GM21786 (cell line): Measurements from ENCODE around the gene RDH5.

ENCODE experiments used
- ATAC-seq: cut with Tn5 transposase; IDR thresholded peaks from one replicate; pipeline ENCODE4 v1.9.1; 2021; ENCODE audit not compliant: unreplicated experiment

The RDH5 gene

DNA sequence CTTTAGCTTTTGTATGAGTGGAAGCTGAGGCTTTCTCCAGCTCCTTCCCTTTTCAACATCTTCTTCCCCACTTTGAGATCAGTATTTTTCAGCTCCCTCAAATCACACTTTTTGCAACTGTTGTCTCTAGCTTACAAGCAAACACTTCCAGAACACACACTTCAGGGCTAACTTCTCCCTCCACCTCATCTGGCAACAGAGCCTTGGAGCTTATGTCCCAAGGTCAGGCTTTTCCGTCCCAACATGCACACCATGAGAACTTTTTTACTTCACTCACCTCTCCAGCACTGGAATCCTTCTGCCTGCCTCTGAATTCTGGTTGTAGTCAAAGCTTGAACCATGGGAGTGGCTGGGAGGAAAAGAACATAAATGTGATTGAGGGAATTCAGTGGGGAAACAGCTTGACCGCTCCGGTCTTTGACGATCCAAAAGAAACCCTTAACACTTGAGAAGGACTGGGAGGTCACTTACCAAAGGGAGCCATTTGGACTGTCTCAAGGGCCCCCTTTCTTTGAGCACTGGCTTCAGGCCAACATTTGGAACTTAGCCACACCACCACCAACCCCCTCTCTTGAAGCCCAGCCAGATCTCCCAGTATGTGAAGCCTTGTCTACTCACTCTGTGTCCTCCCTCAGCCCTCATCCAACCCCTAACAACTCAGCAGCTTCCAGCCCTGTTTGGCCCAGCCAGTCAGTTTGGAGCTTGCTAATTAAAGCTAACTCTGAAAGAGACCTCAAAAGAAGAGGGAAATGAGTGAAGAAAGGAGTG, 8.2 kb upstream of the RDH5 start:
- no peak for ATAC-seq

DNA sequence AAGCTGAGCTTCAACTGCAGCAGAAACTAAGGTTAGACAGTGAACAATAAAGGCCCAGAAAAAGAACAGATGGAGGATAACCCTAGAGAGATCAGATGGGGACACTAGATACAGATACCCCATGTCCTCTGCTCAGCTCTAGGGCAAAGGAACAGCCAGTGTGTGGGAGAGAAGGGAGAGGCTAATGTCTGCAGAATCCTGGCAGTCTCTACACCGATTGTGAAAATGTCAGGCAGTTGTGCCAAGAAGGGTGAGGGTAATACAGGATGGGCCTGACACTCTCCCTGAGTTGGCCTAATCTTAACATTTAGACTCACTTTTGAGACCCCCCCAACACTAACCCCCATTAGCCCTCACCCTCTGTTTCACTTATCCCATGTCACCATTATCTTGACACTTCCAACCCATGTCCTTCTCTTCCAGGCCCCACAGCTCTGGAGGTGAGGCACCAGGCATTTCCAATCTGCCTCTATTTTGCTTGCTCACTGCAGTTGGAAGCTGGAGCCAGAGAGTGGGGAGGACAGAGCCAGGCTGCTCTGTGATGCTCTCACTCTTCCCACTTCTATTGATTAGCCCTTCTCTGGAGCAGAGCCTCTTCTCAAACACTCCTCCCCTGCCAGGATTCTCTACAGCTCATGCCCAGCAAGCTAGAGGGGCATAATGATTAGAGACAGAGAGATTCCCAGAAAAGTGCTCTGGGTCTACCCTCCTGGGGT, 7.3 kb upstream of the RDH5 start:
- ATAC-seq, result no peak

DNA sequence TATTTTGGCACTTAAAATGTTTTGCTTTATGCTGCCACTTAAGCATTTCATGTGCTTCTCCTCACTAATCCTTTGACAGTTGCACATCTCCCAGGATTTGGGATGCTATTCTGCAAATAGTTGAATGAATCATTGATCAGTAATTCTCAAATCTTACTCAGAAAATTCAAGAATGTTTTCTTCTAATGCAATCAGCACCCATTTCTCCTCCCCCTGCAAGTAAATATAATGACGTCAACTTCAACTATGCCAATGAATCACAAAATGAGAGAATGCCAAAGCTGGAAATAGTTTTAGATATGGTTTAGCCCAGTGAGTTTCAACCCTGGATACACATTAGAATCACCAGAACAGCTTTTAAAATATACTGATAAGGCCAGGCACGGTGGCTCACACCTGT, 6.5 kb upstream of the RDH5 start:
- no peak for ATAC-seq

DNA sequence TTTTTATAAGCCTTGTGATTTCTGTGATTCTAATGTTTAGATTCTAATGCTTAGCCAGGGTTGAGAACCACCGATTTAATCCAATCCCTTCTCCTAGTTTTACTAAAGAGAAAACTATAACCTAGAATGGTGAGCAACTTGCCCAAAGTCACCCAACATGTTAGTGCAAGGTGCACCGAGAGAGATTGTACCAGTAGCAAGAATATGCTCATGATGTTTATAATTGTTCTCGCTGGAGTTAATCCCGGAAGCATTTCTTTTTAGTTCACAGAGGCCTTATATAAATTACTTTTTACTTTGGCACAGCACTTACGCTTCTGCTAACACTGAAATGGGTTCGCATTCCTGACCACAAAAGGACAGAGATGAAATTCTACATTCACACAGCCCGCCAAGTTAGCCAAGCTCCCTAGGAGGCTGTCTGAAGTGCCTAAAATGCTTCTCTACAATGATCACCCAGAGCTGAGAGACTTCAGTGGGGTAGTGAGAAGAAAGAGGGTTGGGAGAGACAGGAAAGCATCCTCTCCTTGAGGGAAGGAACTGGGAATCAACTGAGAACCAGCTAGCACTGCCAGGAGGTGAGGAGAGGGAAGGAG, 4.9 kb upstream of the RDH5 start:
- no peak for ATAC-seq

DNA sequence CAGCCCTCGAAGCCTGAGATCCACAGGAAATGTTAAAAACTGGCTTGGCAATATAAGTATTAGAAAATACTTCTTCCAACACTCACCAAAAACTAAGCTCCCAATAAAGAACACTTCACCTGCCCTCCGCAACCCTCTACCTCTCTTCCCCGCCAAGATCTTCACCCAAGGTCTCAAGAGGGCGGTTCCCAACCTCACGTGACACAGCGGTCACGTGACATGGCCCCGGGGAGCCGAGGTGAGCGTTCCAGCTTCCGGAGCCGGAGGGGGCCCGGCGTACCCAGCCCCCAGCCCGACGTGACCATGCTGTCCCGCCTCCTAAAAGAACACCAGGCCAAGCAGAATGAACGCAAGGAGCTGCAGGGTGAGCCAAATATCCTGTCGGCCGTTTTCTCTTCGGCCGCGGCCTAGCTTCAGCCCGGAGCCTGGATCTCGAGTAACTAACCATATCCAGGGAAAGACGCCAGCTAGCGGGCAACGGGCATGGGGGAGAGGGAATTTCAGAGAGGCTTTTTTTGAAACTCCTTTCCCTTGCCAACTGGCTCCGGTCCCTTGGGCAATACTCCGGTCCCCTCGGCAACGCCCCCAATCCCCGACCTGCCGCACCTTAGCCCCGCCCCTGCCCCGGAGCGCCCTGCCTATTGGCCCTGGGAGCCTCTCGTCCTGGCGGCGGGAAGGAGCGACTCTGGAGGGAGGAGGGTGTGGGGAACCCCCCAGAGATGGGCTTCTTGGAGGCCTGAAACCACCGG, 4.2 kb upstream of the RDH5 start, which contains the start of gene BLOC1S1:
BLOC1S1 (plus strand) TSS at position 214 of the 749 bp plus-strand sequence; CDS start at position 220, 6 bp downstream.
- peak; percentile 81 for ATAC-seq

DNA sequence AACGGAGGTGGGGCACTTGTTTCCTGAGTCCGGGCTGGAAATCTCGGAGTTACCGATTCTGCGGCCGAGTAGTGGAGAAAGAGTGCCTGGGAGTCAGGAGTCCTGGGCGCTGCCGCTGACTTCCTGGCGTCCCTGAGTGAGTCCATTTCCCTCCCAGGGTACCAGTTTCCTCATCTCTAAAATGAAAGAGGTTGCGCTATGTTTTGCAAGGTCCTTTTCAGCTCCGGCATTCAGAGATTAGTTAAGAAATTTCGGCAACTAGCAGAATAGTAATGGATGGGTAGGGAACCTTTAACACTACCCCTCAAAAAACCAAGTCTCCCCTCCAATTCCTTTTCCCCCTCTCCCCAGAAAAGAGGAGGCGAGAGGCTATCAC, 3.6 kb upstream of the RDH5 start:
- no peak for ATAC-seq

DNA sequence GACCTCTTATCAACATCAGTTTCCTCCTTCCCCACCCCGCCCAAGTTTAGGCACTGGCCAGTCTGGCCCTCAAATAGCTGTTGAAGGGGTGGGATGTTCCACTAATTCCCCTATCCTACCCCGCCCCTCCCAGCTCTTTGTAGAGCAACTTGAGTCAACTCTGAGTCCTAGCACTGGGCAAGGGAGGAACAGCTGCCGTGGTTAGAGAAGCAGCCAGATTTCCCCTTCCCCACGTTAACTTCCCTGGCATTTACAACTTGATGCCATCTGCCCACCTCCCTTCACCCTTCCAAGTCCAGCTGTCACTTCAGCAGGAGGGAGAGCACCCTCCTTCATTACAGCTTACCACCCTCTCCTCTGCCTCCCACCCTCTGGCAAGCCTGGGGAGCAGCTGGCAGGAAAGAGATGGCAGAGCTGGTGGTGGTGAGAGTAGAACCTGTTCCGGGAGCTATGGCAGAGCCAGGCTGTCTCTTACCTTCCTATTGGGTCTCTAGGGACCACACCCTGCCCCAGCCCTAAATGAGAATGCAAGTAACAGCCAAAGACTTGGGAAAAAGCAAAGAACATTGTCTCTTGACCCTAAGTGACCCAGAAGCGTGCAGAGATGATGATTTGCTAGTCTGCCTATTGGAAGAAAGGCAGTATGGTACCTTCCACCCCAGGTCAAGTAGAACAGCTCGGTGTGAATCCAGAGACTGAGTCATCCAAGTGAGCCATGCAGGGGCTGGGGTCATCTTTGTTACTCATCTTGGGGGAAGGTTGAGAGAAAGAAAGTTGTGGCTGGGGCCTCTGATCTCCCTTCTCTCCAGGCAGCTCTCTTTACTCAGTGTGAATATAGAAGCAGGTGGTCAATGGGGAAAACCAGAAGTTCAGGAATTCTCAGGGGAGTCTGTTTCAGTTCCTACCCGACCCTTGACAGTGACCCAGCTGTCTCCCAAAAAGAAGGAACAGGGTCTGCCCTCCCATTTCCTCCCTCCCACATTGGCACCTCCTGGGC, 2.9 kb upstream of the RDH5 start:
- ATAC-seq, result peak; percentile 29

DNA sequence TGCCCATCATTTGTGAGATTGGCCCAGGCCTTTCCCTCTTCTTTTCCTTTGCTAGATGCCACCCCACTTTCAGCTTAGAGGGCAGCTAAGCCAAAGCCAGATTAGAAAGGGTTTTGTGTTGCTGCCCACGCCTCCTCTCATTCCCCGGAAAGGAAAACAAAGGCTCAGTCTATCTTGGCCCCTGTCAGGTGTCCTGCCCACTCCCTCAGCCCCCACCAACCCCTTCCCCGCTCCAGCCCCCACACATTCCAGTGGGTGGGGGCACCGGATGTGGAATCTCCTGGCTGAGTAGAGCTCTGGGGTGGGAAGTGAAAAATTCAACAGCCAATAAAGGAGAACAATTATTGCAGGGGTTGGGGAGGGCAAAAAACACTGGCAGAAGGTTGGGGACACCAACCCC, 2.2 kb upstream of the RDH5 start:
- no peak for ATAC-seq

DNA sequence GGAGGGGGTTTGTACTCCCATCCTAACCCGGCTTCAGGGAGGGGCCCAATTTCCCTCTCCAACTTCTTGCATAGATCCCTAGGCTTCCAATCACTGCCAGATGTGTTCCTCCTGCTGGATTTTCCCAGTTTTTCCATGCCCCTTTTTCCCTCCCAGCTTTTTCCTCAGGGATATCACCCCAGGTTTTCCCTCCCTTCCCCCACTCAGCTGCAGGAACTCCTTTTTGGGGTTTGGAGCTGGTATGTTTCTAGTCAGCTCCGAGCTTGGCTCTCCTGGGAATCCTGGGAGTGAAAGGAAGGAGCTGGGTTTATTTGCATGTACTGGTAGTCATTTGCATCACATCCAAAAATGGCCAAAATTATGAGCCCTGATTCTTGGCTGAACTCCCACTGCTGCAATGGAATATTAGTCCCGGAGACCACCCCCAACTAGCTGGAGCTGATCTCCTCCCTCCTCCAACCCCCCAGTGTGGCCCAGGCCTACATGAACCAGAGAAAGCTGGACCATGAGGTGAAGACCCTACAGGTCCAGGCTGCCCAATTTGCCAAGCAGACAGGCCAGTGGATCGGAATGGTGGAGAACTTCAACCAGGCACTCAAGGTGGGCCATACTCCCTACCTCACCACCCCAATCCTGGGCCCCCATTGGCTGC, 1.4 kb upstream of the RDH5 start:
- no peak for ATAC-seq

DNA sequence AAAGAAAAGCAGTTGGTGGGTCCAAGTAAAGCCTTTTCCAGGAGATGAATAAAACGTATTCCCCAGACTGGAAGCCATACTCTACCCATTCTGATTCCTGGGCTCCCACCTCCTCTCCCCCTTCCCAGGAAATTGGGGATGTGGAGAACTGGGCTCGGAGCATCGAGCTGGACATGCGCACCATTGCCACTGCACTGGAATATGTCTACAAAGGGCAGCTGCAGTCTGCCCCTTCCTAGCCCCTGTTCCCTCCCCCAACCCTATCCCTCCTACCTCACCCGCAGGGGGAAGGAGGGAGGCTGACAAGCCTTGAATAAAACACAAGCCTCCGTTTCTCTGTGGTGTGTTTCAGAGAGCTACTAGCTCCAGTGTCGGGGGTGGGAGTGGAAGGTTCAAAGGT, 822 bp upstream of the RDH5 start:
- no peak for ATAC-seq

DNA sequence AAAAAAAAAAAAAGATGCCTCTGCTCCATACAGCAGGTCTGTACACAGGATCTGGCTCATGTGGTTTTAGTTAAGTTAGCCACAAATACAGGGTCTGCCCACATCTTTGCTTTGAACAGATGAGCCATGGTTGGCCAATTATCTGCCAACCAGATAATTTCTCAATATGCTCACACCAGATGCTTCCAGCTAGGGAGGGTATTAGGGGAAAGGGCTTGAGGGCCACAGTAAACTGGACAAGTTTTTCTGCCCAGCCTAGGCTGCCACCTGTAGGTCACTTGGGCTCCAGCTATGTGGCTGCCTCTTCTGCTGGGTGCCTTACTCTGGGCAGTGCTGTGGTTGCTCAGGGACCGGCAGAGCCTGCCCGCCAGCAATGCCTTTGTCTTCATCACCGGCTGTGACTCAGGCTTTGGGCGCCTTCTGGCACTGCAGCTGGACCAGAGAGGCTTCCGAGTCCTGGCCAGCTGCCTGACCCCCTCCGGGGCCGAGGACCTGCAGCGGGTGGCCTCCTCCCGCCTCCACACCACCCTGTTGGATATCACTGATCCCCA, 776 bp downstream of the RDH5 start:
- ATAC-seq, result no peak

DNA sequence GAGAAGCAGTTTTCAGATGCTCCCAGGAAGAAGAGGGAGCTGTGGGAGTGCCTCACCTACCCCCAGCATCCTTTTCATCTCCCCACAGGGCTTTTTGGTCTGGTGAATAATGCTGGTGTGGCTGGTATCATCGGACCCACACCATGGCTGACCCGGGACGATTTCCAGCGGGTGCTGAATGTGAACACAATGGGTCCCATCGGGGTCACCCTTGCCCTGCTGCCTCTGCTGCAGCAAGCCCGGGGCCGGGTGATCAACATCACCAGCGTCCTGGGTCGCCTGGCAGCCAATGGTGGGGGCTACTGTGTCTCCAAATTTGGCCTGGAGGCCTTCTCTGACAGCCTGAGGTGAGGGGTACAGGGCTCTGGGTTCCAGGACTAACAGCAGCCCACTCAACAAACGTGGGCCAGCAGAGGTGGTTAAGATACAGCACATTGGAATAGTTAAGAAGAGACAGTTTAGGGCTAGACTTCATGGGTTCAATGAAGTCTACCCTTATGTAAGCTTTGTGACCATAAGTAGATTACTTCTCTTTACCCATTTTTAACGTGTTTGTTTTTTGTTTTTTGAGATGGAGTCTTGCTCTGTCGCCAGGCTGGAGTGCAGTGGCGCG, 1.5 kb downstream of the RDH5 start:
- ATAC-seq, result no peak

DNA sequence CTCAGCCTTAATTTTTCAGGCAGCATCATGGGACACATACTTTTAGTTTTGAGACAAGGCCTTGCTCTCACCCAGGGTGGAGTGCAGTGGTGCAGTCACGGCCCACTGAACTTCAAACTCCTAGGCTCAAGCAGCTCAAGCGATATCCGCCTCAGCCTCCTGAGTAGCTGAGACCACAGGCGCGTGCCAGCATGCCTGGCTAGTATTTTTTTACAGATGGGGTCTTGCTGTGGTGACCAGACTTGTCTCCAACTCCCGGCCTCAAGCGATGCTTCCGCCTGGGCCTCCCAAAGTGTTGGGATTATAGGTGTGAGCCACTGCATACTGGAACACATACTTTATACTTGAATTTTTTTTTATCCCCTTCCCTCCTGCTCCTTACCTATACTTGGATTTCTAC, 2.8 kb downstream of the RDH5 start:
- no peak for ATAC-seq

DNA sequence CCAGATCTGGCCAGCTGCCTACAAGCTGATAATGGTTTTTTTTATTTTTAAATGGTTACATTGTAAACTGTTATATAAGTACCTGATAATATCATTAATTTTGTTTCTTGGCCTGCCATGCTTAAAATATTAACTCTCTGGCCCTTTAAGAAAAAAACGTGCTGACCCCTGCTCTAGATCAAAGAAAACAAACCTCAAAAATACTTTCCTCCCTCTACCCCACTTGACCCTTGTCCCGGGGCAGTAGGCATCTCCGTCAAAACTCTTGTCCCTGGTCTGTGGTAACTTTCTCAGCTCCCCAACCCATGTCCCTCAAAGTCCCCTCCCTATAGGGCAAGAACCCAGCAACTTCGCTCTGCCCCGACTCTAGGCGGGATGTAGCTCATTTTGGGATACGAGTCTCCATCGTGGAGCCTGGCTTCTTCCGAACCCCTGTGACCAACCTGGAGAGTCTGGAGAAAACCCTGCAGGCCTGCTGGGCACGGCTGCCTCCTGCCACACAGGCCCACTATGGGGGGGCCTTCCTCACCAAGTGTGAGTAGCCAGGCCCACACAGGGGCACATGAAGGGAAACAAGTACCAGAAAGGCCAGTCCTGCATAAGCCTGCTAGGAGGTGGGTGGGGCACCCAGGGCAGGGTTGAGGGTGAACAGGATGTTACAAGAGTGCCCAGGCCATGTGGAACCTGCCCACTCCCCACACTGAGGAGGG, 3.5 kb downstream of the RDH5 start:
- ATAC-seq, result no peak

DNA sequence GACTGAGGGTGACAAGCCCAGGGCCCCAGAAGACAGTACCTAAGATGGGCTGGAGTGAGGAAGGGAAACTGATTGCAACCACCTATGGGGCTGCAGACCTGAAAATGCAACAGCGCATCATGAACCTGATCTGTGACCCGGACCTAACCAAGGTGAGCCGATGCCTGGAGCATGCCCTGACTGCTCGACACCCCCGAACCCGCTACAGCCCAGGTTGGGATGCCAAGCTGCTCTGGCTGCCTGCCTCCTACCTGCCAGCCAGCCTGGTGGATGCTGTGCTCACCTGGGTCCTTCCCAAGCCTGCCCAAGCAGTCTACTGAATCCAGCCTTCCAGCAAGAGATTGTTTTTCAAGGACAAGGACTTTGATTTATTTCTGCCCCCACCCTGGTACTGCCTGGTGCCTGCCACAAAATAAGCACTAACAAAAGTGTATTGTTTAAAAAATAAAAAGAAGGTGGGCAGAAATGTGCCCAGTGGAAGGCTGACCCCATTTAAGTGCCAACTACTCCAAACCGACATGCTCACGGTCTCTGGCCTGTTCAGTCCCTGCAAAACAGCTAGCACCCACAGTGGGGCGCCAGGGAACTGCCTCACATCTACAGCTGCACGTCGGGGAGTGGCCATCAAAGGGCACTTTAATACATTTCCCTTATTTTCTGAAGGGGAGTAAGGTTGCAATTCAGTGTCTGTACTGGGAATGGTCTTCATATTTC, 4.2 kb downstream of the RDH5 start:
- peak; percentile 24 for ATAC-seq

DNA sequence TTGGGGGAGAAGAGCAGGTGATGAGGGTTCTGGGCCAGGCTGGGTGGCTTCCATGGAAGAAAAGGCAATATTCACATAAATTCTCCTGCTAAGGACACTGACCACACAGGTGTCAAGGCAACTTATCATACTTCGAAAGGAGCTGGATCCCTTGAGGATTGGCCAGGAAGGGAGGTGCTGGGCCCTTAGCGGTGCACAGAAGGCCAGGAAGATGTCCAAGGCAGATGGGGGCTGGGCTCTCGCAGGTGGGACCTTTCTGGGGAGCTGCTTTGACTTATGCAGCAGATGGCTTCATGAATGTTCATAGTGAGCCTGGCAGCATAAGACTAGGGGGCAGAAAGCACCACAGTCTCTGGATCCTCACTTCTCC, 4.7 kb downstream of the RDH5 start:
- ATAC-seq, result no peak

DNA sequence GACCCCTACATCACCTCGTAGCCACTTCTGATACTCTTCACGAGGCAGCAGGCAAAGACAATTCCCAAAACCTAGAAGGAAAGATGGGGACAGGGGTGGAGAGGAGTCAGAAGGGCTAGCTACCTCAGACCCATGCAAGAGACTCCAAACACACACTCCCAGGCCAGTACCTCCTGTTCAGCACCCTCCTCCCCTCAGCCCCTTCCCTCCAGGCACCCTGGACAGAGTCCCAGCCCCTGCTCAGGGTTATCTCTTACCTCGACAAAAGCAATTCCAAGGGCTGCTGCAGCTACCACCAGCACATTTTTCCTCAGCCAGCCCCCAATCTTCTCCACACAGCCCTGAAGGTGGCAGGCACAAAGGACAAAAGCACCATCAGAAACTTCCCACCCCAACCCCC, 5.4 kb downstream of the RDH5 start:
- ATAC-seq, result no peak

DNA sequence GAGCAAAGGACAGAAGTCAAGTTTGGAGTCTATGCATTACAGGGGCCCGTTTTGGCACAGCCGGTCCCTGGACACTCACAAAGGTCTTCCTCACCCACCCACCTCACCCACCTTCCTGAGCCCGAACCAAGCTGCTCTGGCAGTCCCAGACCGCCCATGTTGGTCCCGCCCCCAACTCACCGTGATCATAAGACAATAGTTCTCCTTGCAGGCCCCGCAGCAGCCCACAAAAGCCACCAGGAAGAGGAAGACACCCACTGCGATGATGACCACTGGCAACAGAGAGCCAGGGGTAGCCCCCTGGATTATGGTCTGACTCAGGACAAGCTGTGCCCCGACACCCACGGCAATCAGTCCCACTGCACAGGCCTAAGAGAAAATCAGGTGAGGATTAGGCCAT, 6.8 kb downstream of the RDH5 start:
- no peak for ATAC-seq
